KBM-7 (cell line): ENCODE data around the gene MUSTN1.

Source experiments
- DNase-seq: peaks from one replicate; pipeline ENCODE4 v3.0.0-alpha.2; 2015
- in situ Hi-C: fragments of 300-500 bp; cut with MboI; formaldehyde crosslinking; loops from 2 replicates; pipeline ENCODE4 v1.14.3; 2020; ENCODE audit warnings: low sequenced_read_pairs, low pct_unique_long_range_greater_than_20kb, mixed read lengths

MUSTN1 gene

GRCh38 chr3:52813810-52814209, 21.0 kb downstream of the MUSTN1 start:
- DNase-seq: no peak
- in situ Hi-C loops: no loop called here

DNA sequence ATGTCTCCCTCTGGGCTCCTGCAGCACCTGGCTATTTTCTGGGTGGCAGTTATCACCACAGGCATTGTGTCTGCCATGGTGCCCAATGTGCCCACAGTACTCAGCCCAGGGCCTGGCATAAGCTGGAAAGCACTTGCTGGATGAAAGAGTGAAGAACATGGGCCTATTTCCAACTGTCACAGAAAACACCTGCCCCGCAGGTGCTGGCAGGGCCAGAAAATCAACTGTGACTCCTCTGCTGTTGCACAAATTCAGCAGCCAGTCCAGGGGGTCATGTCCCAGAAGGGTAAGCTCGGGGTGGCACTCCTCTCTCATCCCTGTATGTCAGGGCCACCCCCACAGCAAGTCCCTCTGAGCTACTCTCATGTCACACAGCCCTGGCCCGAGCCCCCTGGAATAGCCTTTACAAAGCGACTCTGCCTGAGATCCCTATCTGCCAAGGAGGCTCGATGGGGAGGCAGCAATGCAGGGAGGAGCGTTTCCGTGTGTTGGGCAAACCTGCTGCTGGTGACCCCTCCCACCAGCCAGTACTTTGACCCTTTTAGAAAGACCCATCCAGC, 23.3 kb downstream of the MUSTN1 start:
- no peak for DNase-seq
- in situ Hi-C loops: no loop called here

DNA sequence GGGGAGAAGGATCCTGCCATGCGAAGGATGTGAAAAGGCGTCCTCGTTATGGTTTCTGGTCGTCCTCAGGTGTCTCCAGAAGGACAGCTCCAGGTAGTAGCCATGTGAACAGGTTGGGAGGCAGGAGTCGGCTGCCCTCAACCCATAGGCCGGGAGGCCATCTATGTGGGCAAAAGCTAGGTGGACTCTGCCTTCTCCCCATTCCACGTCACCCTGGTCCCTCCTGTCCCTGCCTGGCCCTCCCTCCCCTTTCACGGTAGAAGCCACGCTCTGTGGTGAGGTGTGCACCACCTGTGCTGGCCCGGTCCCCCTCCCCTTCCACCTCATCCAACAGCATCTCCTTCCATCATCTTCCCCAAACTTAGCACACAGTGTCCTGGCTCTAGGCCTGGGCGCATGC, 23.9 kb downstream of the MUSTN1 start:
- in situ Hi-C loops: no loop called here

GRCh38 chr3:52809662-52810377, 25.0 kb downstream of the MUSTN1 start:
- in situ Hi-C loops: no loop called here
- no peak for DNase-seq

More for the DNA sequence above, 23.9 kb downstream of the MUSTN1 start:
- DNase-seq: no peak

DNA sequence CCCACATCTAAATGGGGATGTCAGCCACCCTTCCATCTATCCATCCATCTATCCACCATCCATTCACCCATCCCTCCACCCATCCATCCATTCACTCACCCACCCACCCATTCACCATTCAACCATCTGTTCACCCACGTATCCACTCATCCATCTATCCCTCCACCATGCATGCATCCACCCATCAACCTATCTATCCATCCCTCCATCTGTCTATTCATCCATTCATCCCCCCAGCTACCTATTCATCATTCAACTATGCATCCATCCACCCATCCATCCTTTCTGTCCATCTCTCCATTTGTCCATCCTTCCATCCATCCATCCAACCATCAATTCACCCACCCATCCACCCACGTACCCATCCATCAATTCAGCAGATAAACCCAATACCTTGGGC, 25.7 kb downstream of the MUSTN1 start:
- no peak for DNase-seq
- in situ Hi-C loops: no loop called here

GRCh38 chr3:52805270-52806039, 29.4 kb downstream of the MUSTN1 start:
- no peak for DNase-seq
- in situ Hi-C loops: no loop called here

GRCh38 chr3:52801839-52802238, 33.0 kb downstream of the MUSTN1 start:
- DNase-seq: no peak
- in situ Hi-C loops: no loop called here

DNA sequence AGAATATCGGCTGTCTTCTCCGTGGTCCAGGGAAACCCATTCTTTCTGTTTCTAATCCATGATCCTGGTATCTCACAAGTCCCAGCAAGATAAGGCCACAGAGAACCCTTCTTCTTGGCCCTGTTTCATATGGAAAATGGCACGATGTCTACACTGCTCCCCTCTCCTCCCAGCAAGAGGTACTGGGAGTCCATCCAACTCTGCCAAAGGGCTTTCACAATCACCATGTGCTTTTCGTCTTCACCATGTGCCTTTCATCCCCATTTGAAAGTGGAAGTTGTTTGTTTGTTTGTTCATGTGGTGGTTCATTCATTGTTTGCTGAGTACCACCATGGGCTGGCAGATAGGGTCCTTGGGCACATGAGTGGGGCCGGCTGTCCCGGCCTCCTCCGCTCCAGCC, 34.7 kb downstream of the MUSTN1 start:
- in situ Hi-C loops: no loop called here
- DNase-seq: no peak

DNA sequence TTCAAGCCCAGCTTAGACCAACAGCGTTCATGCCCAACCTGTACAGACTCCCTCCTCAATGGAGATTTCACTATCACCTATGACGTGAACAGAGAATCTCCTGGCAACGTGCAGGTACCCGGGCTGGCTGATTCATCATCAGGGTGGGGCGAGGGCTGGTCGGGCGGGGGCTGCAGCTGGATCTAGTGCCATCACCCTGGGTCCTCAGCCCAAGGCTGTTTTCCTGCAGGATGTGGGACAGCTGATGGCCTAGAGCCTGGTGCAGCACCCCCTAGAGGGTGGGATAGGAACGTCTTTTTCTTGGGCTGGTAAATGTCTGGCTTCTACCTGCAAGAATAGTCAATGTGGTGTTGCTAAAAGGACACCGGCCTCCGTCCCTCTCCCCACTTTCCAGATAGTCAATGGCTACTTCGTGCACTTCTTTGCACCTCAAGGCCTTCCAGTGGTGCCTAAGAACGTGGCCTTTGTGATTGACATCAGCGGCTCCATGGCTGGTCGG, 35.8 kb downstream of the MUSTN1 start:
- peak; percentile 32 for DNase-seq

DNA sequence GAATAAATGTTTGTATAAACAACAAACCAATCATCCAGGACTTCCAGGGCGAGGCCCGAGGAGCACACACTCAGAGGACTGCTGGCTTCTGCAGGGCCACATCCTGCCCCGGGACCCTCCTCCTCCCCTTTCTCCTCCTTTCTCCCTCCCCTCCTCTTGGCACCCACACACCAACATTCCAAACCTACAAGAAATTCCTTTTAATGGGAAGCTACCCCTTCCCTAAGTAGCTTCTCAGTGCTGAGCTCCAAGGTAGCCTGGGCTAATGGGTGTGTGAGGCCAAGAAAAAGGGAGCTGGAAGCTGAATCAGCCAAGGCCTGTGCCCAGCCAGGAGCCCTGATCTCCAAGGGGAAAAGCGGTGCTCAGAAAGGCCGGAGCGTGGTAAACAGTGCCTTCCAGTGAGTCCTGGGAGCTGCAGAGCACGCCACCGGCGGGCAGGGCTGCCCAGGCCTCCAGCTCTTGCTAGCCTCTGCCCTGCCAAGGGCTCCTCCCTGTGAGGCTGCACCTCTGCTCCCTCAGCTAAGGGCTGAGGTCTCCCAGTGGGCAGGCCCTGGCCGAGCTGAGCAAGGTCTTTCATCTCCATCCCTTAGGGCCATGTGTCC, 36.3 kb downstream of the MUSTN1 start:
- in situ Hi-C loops: no loop called here
- DNase-seq: no peak

More for the DNA sequence above, 35.8 kb downstream of the MUSTN1 start:
- in situ Hi-C loops: no loop called here

- DNase-seq: no peak
- in situ Hi-C loops: no loop called here
Observed at GRCh38 chr3:52796411-52796810, 38.4 kb downstream of the MUSTN1 start.

GRCh38 chr3:52795298-52795900, 39.4 kb downstream of the MUSTN1 start:
- in situ Hi-C loops: no loop called here
- no peak for DNase-seq

- in situ Hi-C loops: no loop called here
- DNase-seq: no peak
Observed at GRCh38 chr3:52794612-52795099, 40.2 kb downstream of the MUSTN1 start, which contains the start of gene ITIH3. TSS of gene ITIH3 (plus strand) at chr3:52794796. CDS start at chr3:52794804, 8 bp downstream.

GRCh38 chr3:52793702-52794611, 40.9 kb downstream of the MUSTN1 start:
- in situ Hi-C loops: no loop called here
- no peak for DNase-seq

DNA sequence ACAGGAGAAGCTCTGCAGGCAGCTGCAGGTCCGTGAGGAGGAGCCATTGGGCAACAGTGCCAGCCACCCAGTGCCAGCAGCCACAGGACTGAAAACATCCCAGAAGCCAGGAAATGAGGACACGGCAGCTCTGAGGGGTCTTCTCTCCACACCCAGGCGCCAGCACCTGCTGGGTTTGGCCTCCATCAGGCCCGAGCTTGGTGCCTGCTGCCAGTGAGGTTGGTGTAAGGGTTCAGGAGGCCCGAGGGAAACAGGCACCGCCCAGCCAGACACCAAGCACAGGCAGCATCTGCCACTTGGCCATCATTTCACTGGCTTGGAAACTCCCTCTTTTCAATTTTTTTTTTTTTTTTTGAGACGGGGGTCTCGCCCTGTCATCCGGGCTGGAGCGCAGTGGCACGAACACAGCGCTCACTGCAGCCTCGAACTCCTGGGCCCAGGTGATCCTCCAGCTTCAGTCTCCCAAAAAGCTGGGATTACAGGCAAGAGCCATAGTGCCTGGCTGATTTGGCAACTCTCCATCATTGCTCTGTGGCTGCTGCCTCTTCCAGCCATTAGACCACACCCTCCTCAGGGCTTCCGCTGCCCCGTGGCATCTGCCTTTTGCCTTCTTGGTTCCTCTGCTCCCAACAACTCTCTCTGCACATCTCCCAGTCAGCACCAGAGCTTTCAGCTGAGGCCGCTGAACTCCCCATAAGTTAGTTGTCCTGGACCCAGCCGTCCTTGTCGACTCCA, 41.7 kb downstream of the MUSTN1 start:
- in situ Hi-C loops: no loop called here

GRCh38 chr3:52792413-52792812, 42.4 kb downstream of the MUSTN1 start:
- DNase-seq: no peak
- in situ Hi-C loops: no loop called here

More for the DNA sequence above, 41.7 kb downstream of the MUSTN1 start:
- DNase-seq: no peak

GRCh38 chr3:52791928-52792327, 42.9 kb downstream of the MUSTN1 start:
- in situ Hi-C loops: no loop called here
- DNase-seq: no peak
